ENCODE results near the gene PTPN14.
A peak's percentile ranks its signal among the peaks of the same experiment; 100 is the strongest.

The PTPN14 gene

GRCh38 chr1:214445199-214445598 lies 106.2 kb downstream of the PTPN14 start:
- Mint-ChIP-seq H3K9me3 (peaks cover 9% of the 10 kb centered on the region), H3K27me3 (ENCODE audit: low read depth, poor library complexity) (peaks cover 9% of the 10 kb centered on the region), H3K36me3 (ENCODE audit: low read depth) (peaks cover 32% of the 10 kb centered on the region), H3K4me3 (no peak overlapping the region), H3K27ac (no peak overlapping the region), H3K4me1 (peaks cover 72% of the 10 kb centered on the region)
- TF ChIP-seq CTCF (IDR thresholded peaks at IDR 0.05), result no peak
- no peak for DNase-seq

- Mint-ChIP-seq H3K27ac (peak overlapping the region; percentile 90), H3K4me3 (no peak overlapping the region), H3K36me3 (ENCODE audit: low read depth) (peaks cover 29% of the 10 kb centered on the region), H3K4me1 (peaks cover 80% of the 10 kb centered on the region), H3K9me3 (peaks cover 7% of the 10 kb centered on the region), H3K27me3 (ENCODE audit: low read depth, poor library complexity) (peaks cover 9% of the 10 kb centered on the region)
- no peak for TF ChIP-seq CTCF (IDR thresholded peaks at IDR 0.05)
- DNase-seq, result no peak
These were observed 107.0 kb downstream of the PTPN14 start for GRCh38 chr1:214444182-214444939.

GRCh38 chr1:214441119-214441518 lies 110.3 kb downstream of the PTPN14 start:
- no peaks in the 10 kb centered on the region for H3K9me3 Mint-ChIP-seq
- TF ChIP-seq CTCF (IDR thresholded peaks at IDR 0.05), result no peak
- H3K4me3 Mint-ChIP-seq, result no peak overlapping the region
- H3K4me1 Mint-ChIP-seq, result peaks cover 76% of the 10 kb centered on the region
- DNase-seq, result no peak
- H3K27ac Mint-ChIP-seq, result peak overlapping the region; percentile 33
- peaks cover 15% of the 10 kb centered on the region for H3K36me3 Mint-ChIP-seq (ENCODE audit: low read depth)
- H3K27me3 Mint-ChIP-seq (ENCODE audit: low read depth, poor library complexity), result peaks cover 9% of the 10 kb centered on the region

GRCh38 chr1:214440219-214440965 lies 111.0 kb downstream of the PTPN14 start:
- no peak for TF ChIP-seq CTCF (IDR thresholded peaks at IDR 0.05)
- DNase-seq, result no peak
- H3K4me1 Mint-ChIP-seq, result peaks cover 69% of the 10 kb centered on the region

GRCh38 chr1:214439352-214440119 lies 111.9 kb downstream of the PTPN14 start:
- Mint-ChIP-seq H3K27ac (peak overlapping the region; percentile 95), H3K9me3 (no peaks in the 10 kb centered on the region), H3K4me3 (peak overlapping the region; percentile 21), H3K27me3 (ENCODE audit: low read depth, poor library complexity) (peaks cover 9% of the 10 kb centered on the region), H3K36me3 (ENCODE audit: low read depth) (peaks cover 27% of the 10 kb centered on the region), H3K4me1 (peaks cover 60% of the 10 kb centered on the region)
- DNase-seq, result peak; percentile 15
- no peak for TF ChIP-seq CTCF (IDR thresholded peaks at IDR 0.05)

More at GRCh38 chr1:214440219-214440965, 111.0 kb downstream of the PTPN14 start:
- Mint-ChIP-seq H3K36me3 (ENCODE audit: low read depth) (peaks cover 21% of the 10 kb centered on the region), H3K4me3 (peak overlapping the region; percentile 21), H3K27ac (peak overlapping the region; percentile 95), H3K9me3 (no peaks in the 10 kb centered on the region), H3K27me3 (ENCODE audit: low read depth, poor library complexity) (peaks cover 9% of the 10 kb centered on the region)

Data from nephron progenitor cell (in vitro differentiated cells).